NCI-H2227 (cell line): ENCODE results near the gene CCSER1.
"Not testable (repeated sequence)": the region's sequence is repeated elsewhere in the genome, so short reads cannot be mapped to it uniquely, and the experiment has no call there.

Experiments used
- DNase-seq: peaks from one replicate; lab custom pipeline; 2025; ENCODE audit not compliant: unreplicated experiment; lab: John Stamatoyannopoulos, UW

The CCSER1 gene

DNA sequence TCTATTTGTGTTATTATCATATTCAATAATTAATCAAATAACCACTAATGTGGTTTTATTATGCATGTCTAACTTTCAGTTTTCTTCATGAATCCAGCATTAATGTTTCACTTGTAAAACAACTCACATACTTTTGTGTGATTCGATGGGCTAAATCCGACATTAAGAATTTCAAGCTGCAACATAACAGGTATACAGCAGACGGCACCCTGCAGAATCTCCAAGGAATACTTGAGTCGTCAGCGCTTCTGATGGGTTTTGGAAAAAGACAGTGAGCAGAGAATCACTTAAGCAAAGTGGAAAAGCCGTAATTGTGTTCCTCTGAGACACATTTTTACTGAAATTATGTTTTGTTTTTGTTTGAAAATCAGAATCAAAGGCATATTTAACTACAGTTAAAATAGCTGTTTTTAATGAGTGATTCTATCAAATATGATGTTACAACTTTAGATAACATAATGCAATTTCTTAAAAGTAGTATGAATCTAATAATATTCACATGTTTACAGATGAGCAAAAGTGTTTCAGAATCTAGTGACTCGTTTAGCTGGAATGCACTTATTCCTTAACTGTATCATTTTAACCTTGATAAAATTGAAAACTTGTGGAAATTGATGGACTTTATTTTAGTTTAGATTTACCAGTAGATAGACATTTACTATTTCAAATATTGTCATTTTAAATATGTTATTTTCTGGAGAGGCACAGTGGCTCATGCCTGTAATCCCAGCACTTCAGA, 514.8 kb downstream of the CCSER1 start:
- DNase-seq, result no peak

DNA sequence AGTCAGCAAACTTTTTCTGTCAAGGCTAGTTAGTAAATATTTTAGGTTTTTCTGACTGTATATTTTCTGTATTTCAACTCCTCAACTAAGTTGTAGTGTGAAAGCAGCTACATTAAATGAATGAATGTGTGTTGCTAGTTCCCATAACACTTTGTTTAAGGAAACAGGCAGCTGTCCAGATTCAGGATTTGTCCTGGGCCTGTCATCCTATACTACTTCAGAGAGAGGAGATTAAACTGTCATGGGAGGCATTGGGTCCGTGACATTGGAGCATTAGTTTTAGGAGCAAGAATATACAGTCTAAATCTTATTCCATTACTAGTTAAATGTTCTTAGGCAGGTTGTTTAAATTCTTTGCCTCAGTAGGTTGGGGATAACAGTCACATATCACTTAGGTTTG, 516.0 kb downstream of the CCSER1 start:
- no peak for DNase-seq

DNA sequence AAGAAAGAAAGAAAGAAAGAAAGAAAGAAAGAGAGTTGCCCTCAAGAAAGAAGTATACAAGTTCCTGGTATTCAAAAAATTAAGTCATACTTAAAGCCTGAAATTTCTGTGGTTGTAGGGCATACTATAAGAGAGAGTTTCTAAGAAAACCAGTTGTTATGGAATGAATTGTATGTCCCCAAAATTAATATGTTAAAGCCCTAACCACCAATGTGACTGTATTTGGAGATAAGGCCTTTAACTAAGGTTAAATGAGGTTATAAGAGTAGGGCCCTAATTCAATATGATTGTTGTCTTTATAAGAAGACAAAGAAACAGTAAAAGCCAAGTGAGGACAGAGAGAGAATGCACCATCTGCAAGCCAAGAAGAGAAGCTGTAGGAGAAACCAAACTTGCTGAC, 521.1 kb downstream of the CCSER1 start:
- no peak for DNase-seq

DNA sequence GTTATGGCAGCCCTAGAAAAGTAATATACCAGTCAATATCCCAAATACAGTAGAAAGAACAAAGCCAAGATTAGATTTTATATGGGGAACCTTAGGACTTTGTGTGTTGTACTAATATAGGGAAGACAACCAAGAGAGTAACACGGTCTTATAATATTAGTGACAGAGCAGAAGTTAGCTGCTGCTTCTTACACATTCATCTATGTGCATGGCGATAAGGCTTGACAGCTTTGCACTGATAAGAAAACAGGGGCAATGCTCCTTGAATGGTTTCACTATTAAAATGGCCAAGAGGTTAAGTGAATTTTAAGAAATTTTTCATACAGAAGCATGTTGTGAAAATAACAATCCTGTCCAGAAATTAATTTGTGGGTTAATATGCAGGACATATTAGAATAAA, 521.6 kb downstream of the CCSER1 start:
- DNase-seq, result no peak

- DNase-seq, result no peak
Observed at GRCh38 chr4:90660672-90661071, 533.5 kb downstream of the CCSER1 start.

GRCh38 chr4:90670183-90670582, 543.0 kb downstream of the CCSER1 start:
- no peak for DNase-seq

DNA sequence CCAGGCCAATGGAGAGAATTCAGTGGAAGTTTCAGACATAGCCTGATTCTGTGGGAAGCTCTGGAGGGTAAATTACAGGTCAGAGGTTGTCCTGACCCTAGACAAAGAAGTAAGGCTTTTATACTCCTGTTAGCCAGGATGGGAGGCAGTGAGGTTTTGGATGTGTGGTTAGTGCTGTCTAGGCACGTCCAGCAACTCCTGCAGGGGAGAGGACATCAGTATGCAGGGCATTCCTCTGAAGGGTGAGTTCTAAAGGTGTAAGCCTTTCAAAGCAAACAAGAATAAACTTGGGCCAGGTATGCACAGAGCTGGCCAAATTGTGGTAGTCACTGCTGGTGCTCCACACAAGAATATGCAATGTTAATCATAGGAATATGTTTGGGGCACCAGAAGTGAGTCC, 562.5 kb downstream of the CCSER1 start:
- no peak for DNase-seq

- no peak for DNase-seq
Observed at GRCh38 chr4:90695411-90695810, 568.2 kb downstream of the CCSER1 start.

GRCh38 chr4:90705501-90705900, 578.3 kb downstream of the CCSER1 start:
- not testable (repeated sequence) for DNase-seq

DNA sequence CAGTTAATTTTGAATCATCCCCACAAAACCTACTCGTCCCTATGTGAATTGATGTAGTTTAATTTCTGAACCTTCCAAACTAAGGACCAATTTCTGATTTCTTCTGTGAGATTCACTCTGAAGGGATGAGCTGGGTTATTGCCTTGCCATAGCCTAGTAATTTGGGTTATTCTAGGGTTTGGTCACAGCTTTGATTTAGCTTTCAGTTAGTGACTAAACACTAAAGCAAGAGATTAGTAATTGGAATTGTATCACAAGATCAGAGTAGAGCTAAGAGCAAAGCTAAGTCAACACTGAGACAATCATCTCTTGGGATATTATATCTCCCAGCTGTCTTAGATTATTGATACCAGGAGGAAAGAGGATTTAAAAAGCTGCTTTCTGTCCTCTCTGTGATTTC, 588.0 kb downstream of the CCSER1 start:
- no peak for DNase-seq

DNA sequence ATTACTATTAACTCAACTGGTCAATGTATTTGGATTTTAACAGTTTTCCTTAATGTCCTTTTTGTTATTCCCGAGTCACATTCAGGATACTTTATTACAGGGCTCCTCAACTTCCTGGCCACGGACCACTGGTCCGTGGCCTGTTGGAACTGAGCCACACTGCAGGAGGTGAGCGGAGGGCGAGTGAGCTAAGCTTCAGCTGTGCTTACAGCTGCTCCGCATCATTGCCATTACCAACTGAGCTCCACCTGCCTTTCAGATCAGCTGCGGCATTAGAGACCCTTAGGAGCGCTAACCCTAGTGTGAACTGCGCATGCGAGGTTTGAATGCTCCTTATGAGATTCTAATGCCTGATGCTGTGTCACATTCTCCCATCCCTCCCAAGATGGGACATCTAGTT, 591.7 kb downstream of the CCSER1 start:
- peak; percentile 36 for DNase-seq

GRCh38 chr4:90727938-90728337, 600.7 kb downstream of the CCSER1 start:
- no peak for DNase-seq

DNA sequence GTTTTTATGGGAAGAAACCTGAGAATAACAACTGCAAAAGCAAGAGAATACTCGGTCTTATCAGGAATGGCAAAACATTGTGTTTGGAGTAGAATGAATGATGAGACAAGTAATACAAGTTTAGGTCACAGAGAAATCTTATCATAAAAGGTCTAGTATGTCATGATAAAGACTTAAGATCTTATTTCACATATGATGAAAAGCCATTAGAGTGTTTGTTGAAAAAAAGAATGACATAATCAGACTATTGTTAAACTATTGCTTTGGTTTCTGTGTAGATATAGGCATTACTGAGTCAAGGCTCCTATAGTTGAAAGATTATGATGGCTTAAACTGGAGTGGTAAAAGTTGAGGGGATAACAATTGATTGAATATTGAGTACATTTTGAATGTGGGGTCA, 603.6 kb downstream of the CCSER1 start:
- no peak for DNase-seq

DNA sequence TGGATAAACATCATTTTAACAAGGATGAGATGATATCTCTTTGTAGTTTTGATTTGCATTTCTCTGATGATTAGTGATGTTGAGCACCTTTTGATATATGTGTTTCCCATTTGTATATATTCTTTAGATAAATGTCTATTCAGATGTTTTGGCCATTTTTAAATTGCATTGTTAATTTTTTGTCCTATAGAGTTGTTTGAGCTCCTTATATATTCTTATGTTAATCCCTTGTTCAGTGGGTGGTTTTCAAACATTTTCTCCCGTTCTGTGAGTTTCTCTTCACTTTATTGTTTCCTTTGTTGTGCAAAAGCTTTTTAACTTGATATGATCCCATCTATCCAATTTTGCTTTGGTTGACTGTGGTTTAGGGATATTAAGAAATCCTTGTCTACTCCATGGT, 606.0 kb downstream of the CCSER1 start:
- no peak for DNase-seq

DNA sequence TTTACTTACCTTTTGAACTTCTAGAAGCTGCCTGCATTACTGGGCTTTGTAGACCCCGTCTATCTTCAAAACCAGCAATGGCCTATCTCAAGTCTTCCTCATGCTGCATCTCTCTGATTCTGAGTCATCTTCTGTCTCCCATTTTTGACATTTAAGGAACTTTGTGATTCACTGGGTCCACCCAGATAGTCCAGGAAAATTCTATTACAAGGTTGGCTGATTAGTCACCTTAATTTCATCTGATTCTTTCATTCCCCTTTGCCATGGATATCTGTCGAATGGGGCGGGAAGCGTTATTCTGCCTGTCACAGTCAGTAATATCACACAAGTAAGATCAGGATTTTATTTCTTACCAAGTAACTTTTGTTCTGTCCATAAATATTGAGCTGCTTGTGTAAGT, 618.0 kb downstream of the CCSER1 start:
- no peak for DNase-seq

DNA sequence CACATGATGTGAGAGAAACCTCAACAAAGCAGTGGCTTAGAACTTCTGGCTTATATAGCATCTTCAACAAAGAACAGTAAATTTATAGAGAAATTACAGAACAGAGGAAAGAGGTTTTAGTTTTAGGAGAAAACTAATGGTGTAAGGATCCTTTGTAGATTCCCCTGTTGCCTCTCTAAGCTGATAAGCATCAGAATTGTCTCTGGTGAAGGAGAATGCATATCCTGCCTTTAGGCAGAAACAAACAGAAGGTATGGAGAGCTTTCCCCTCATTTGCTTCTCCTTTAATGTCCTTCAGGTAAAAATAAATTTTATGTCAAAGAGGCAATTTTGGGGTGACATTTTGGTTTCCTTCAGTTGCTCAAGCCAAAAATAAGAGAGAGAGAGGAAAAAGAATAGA, 625.9 kb downstream of the CCSER1 start:
- no peak for DNase-seq

DNA sequence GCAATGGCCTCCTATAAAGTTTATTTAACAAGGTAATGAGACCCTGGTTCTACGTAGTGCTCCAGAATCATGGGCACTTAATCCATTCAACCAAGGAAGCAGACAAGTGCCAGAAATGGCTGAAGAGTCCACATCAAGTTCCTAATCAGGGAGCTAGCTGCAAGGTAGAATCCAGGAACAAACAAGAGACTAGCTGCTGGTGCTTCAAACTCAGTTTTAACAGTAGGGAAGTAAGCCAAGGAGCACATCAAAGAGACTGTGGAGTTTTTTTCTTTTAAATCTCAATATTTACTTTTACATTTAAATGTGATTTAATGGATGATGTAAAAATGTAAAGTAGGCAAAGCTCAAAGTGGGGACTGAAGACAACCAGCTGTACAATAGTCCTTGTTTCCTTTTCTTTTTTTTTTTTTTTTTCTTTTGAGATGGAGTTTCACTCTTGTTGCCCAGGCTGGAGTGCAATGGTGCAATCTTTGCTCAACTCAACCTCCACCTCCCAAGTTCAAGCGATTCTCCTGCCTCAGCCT, 630.4 kb downstream of the CCSER1 start:
- DNase-seq, result no peak

- no peak for DNase-seq
Observed at GRCh38 chr4:90760059-90760458, 632.9 kb downstream of the CCSER1 start.

- DNase-seq, result no peak
Observed at GRCh38 chr4:90766837-90767236, 639.6 kb downstream of the CCSER1 start.

DNA sequence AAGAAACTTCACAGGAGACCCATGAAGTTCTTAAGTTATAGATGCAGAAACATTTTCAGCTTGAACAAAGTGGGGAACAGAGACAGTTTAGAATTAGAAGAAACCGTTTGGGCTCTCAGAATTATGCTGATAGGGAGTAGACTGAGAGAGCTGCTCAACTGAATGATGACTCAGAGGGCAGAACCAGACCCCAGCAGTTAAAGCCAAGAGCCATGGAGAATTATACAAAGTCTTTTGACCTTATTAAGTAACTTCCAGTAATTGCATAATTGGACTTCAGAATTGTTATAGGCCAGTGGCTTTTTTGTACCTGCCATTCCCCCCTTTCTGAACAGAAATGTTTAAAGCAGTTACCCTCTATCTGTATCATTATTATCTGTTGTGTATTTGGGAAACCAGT, 642.1 kb downstream of the CCSER1 start:
- no peak for DNase-seq

- no peak for DNase-seq
Observed at GRCh38 chr4:90780193-90780592, 653.0 kb downstream of the CCSER1 start.

- DNase-seq, result no peak
Observed at GRCh38 chr4:90786602-90787001, 659.4 kb downstream of the CCSER1 start.

DNA sequence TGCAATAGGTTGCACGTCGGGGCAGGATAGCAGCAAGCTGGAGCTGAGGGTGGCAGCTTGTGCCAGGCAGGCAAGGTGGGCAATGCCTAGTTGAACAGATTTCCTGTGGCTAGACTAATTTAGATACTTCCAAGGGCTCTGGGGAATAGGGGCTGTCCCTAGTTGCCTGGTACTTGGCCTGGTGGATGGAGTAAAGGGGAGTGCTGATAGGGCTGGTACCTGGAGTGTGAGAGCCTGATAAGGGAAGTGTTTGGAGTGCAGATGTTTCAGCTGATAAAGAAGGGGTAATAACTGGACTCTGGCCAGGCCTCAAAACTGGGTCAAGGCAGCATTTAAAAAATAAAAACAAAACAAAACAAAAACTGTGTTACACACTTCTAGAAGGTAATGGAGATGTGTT, 665.5 kb downstream of the CCSER1 start:
- DNase-seq, result no peak
